ENCODE results near the gene ZSCAN5A.
"Not testable (repeated sequence)": the region's sequence is repeated elsewhere in the genome, so short reads cannot be mapped to it uniquely, and the experiment has no call there.

The ZSCAN5A gene

GRCh38 chr19:56314381-56315076 is at the start of gene ZSCAN5A:
TSS of gene ZSCAN5A (minus strand) at chr19:56314839. CDS start at chr19:56225046, 89,793 bp downstream.
- peak; percentile 37 for FAIRE-seq

GRCh38 chr19:56360841-56361240 is 46.2 kb upstream of the ZSCAN5A start:
- FAIRE-seq, result no peak

GRCh38 chr19:56356944-56357343 is 42.3 kb upstream of the ZSCAN5A start:
- no peak for FAIRE-seq

- FAIRE-seq, result no peak
These were observed 40.9 kb upstream of the ZSCAN5A start for GRCh38 chr19:56355517-56355916.

GRCh38 chr19:56351208-56351607 is 36.6 kb upstream of the ZSCAN5A start:
- FAIRE-seq, result no peak

GRCh38 chr19:56350416-56351045 is 35.9 kb upstream of the ZSCAN5A start:
- FAIRE-seq, result peak; percentile 87

GRCh38 chr19:56348289-56348877 is 33.7 kb upstream of the ZSCAN5A start:
- FAIRE-seq, result no peak

GRCh38 chr19:56347163-56347778 is 32.6 kb upstream of the ZSCAN5A start:
- FAIRE-seq, result no peak

GRCh38 chr19:56341948-56342347 is 27.3 kb upstream of the ZSCAN5A start:
- peak; percentile 90 for FAIRE-seq

- not testable (repeated sequence) for FAIRE-seq
These were observed 24.4 kb upstream of the ZSCAN5A start for GRCh38 chr19:56339031-56339430.

GRCh38 chr19:56337077-56337476 is 22.4 kb upstream of the ZSCAN5A start:
- not testable (repeated sequence) for FAIRE-seq

GRCh38 chr19:56335371-56335770 is 20.7 kb upstream of the ZSCAN5A start:
- not testable (repeated sequence) for FAIRE-seq

GRCh38 chr19:56333506-56333905 is 18.9 kb upstream of the ZSCAN5A start:
- FAIRE-seq, result peak; percentile 49

- no peak for FAIRE-seq
These were observed 18.1 kb upstream of the ZSCAN5A start for GRCh38 chr19:56332695-56333094.

GRCh38 chr19:56324436-56324835 is 9.8 kb upstream of the ZSCAN5A start:
- no peak for FAIRE-seq

- FAIRE-seq, result no peak
These were observed 7.4 kb upstream of the ZSCAN5A start for GRCh38 chr19:56321989-56322440.

- FAIRE-seq, result no peak
These were observed 6.8 kb upstream of the ZSCAN5A start for GRCh38 chr19:56321254-56321988.

GRCh38 chr19:56319991-56320390 is 5.4 kb upstream of the ZSCAN5A start:
- no peak for FAIRE-seq

GRCh38 chr19:56317749-56318148 is 3.1 kb upstream of the ZSCAN5A start:
- no peak for FAIRE-seq

- FAIRE-seq, result no peak
These were observed 2.1 kb upstream of the ZSCAN5A start for GRCh38 chr19:56316728-56317127.

GRCh38 chr19:56315077-56315828 is 614 bp upstream of the ZSCAN5A start:
- FAIRE-seq, result peak; percentile 97

- no peak for FAIRE-seq
These were observed 640 bp downstream of the ZSCAN5A start for GRCh38 chr19:56314018-56314380.

All from G401.6 (cell line).